SU-DHL-6 (cell line): ENCODE results near the gene NANOS3.

Experiments used
- H2AFZ ChIP-seq: fragments of 200-600 bp; sonication (generic); 2 replicates; pipeline ENCODE4 v1.6.1; 2014; ENCODE audit warnings: low read depth, mild to moderate bottlenecking, moderate library complexity, mixed read lengths, antibody characterized with exemption, low read length; ENCODE audit not compliant: severe bottlenecking
- H3F3A ChIP-seq: fragments of 200-600 bp; shearing (Covaris generic); 2 replicates; pipeline ENCODE4 v1.6.0; 2016; ENCODE audit warnings: antibody characterized with exemption, mild to moderate bottlenecking; ENCODE audit not compliant: insufficient read depth
- H3K27ac ChIP-seq: fragments of 200-600 bp; sonication (generic); 2 replicates; pipeline ENCODE4 v1.5.1; 2016; ENCODE audit warnings: low read depth, mild to moderate bottlenecking, low read length, moderate library complexity, mixed read lengths
- H3K27me3 ChIP-seq: fragments of 200-600 bp; sonication (generic), shearing (Covaris generic); 2 replicates; pipeline ENCODE4 v1.6.0; 2014; ENCODE audit warnings: mild to moderate bottlenecking, low read length
- H3K36me3 ChIP-seq: fragments of 200-600 bp; sonication (generic); 2 replicates; pipeline ENCODE4 v1.6.1; 2014; ENCODE audit warnings: mild to moderate bottlenecking, low read length, mixed read lengths
- H3K4me2 ChIP-seq: fragments of 300-600, 200-600 bp; shearing (Covaris generic), sonication (generic); 2 replicates; pipeline ENCODE4 v1.6.0; 2014; ENCODE audit warnings: low read length, low read depth, mild to moderate bottlenecking; ENCODE audit not compliant: poor library complexity, severe bottlenecking
- H3K4me3 ChIP-seq: fragments of 200-600 bp; sonication (generic); 2 replicates; pipeline ENCODE4 v1.5.1; 2014; ENCODE audit warnings: antibody characterized with exemption, low read length, mild to moderate bottlenecking, mixed read lengths; ENCODE audit not compliant: insufficient read depth, poor library complexity, severe bottlenecking
- H3K79me2 ChIP-seq: fragments of 200-600 bp; sonication (generic); 2 replicates; pipeline ENCODE4 v1.6.1; 2014; ENCODE audit warnings: mild to moderate bottlenecking, low read length, moderate library complexity; ENCODE audit not compliant: insufficient read depth
- H3K9ac ChIP-seq: fragments of 200-600 bp; sonication (generic); 2 replicates; pipeline ENCODE4 v1.7.0; 2014; ENCODE audit warnings: mild to moderate bottlenecking, low read length
- H3K9me2 ChIP-seq: fragments of 200-600 bp; sonication (generic); replicated peaks from 2 replicates; pipeline ENCODE4 v1.6.1; 2014; ENCODE audit warnings: low read length; ENCODE audit not compliant: insufficient read depth
- H3K9me3 ChIP-seq: fragments of 200-600 bp; sonication (generic); 2 replicates; pipeline ENCODE4 v1.6.1; 2014; ENCODE audit warnings: low read length, mixed read lengths; ENCODE audit not compliant: insufficient read depth
- H4K20me1 ChIP-seq: fragments of 200-600 bp; sonication (generic); 2 replicates; pipeline ENCODE4 v1.6.1; 2014; ENCODE audit warnings: low read depth, mild to moderate bottlenecking, antibody characterized with exemption, low read length, moderate library complexity, mixed read lengths
- EZH2phosphoT487 ChIP-seq: fragments of 200-600 bp; sonication (generic), shearing (Covaris generic); conservative IDR thresholded peaks from 2 replicates; pipeline ENCODE4 v1.6.1; 2018; ENCODE audit warnings: mild to moderate bottlenecking, antibody characterized with exemption, low read length, moderate library complexity, mixed read lengths
- TF ChIP-seq, protein P1 (sequence below): fragments of 200-600 bp; sonication (generic); IDR thresholded peaks from one replicate; pipeline ENCODE4 v1.5.1; 2017; ENCODE audit warnings: antibody characterized with exemption, mild to moderate bottlenecking, low read length, moderate library complexity; ENCODE audit not compliant: insufficient read depth, poor library complexity, severe bottlenecking

Gene NANOS3

DNA sequence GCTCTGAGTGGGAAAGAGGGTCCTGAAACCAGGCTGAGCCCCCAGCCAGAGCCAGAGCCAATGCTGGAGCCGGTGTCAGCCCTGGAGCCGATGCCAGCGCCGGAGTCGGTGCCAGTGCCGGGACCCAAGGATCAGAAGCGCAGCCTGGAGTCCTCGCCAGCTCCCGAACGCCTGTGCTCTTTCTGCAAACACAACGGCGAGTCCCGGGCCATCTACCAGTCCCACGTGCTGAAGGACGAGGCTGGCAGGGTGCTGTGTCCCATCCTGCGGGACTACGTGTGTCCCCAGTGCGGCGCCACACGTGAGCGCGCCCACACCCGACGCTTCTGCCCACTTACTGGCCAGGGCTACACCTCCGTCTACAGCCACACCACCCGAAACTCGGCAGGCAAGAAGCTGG is 369 bp downstream of the NANOS3 start:
- TF ChIP-seq, protein P1, sequence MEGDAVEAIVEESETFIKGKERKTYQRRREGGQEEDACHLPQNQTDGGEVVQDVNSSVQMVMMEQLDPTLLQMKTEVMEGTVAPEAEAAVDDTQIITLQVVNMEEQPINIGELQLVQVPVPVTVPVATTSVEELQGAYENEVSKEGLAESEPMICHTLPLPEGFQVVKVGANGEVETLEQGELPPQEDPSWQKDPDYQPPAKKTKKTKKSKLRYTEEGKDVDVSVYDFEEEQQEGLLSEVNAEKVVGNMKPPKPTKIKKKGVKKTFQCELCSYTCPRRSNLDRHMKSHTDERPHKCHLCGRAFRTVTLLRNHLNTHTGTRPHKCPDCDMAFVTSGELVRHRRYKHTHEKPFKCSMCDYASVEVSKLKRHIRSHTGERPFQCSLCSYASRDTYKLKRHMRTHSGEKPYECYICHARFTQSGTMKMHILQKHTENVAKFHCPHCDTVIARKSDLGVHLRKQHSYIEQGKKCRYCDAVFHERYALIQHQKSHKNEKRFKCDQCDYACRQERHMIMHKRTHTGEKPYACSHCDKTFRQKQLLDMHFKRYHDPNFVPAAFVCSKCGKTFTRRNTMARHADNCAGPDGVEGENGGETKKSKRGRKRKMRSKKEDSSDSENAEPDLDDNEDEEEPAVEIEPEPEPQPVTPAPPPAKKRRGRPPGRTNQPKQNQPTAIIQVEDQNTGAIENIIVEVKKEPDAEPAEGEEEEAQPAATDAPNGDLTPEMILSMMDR: no peak
- no peak for TF ChIP-seq EZH2phosphoT487
- H3K27ac ChIP-seq: no peak overlapping the region
- no peak overlapping the region for H3K4me2 ChIP-seq
- no peak overlapping the region for H3K9ac ChIP-seq
- no peaks in the 10 kb centered on the region for H4K20me1 ChIP-seq
- no peaks in the 10 kb centered on the region for H3K36me3 ChIP-seq
- no peaks in the 10 kb centered on the region for H3K79me2 ChIP-seq
- H3K9me3 ChIP-seq: no peaks in the 10 kb centered on the region
- no peak overlapping the region for H3K4me3 ChIP-seq
- no peaks in the 10 kb centered on the region for H3K27me3 ChIP-seq
- H2AFZ ChIP-seq: no peak overlapping the region
- no peaks in the 10 kb centered on the region for H3K9me2 ChIP-seq
- H3F3A ChIP-seq: no peaks in the 10 kb centered on the region

DNA sequence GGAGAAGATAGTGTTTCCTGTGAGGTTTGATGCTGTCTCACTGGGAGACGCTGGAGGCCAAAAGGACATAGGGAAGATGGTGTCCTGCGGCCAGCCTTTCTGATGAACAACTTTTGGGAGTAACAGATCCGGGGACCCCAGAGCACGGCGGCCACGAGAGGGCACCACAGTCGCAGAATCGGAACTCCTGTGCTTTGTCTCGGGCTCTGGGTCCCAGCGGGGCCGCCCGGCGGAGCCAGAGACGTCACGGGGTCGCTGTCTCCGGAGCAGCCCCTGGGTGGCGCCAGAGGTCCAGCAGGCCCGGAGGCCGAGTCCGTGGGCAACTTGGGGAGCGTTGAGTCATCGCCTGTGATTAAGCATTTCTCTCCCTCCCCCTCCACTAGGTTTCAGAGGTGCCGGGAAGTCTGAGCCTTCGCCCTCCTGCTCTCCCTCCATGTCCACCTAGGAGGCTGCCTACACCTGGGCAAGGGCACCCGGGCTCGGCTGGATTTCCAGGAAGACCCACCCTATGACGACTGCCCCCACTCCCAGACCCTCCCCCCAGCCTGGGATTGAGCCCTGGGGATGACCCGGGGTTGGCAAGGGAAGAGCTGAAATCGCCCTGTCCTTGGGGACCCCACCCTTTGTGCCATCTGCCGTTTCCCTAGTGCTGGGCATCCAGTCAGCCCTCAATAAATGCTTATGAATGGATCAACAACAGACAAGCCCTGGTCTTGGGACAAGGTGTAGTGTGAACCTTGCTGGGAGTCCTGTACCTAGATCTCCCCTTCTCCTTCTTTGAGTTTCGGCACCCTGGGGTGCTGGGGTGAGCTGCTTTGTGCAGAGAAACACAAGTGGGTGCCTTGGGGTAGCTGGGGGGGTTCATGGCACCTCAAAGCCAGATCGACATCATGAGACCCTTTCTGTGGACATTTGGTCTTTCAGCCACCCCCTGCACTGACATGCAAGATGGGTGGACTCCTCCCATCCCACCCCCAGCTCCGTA is 3.4 kb downstream of the NANOS3 start:
- peak overlapping the region; percentile 40 for H3K4me2 ChIP-seq
- no peaks in the 10 kb centered on the region for H3K27me3 ChIP-seq
- H4K20me1 ChIP-seq: no peaks in the 10 kb centered on the region
- peak overlapping the region; percentile 30; the same call in 1 of the 2 replicates for H3K9ac ChIP-seq
- H3K79me2 ChIP-seq: no peaks in the 10 kb centered on the region
- H3K27ac ChIP-seq: no peak overlapping the region
- H3F3A ChIP-seq: no peaks in the 10 kb centered on the region
- no peak for TF ChIP-seq EZH2phosphoT487
- TF ChIP-seq, protein P1: peak; percentile 96
- H3K36me3 ChIP-seq: no peaks in the 10 kb centered on the region
- no peaks in the 10 kb centered on the region for H3K9me3 ChIP-seq
- H3K4me3 ChIP-seq: no peak overlapping the region
- no peaks in the 10 kb centered on the region for H3K9me2 ChIP-seq
- H2AFZ ChIP-seq: peak overlapping the region; percentile 58

DNA sequence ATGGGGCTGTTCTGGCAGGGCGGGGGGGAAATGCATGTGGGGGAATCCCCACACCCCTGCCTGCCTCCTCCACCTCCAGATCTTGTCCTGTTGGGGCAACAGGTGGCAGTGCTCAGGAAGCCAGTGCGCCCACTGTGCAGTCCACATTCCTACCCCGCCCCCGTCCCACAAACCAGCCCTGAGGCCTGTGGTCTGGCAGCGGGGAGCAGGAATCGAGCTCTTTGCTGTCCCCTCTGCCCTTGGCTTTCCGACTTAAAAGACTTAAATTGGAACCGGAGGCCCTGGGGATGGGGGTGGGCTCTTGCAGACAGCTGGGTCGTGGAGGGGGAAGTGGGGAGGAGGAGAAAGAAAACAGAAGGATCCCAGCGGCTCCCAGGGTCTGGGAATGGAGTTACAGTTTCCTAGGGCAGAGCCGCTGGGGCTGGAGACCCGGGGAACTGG is 4.3 kb downstream of the NANOS3 start:
- H3K36me3 ChIP-seq: no peaks in the 10 kb centered on the region
- TF ChIP-seq, protein P1: no peak
- TF ChIP-seq EZH2phosphoT487: no peak
- no peaks in the 10 kb centered on the region for H4K20me1 ChIP-seq
- no peaks in the 10 kb centered on the region for H3F3A ChIP-seq
- no peaks in the 10 kb centered on the region for H3K27me3 ChIP-seq
- H3K79me2 ChIP-seq: no peaks in the 10 kb centered on the region
- H3K9me2 ChIP-seq: no peaks in the 10 kb centered on the region
- H2AFZ ChIP-seq: no peak overlapping the region
- no peaks in the 10 kb centered on the region for H3K9me3 ChIP-seq
- H3K27ac ChIP-seq: no peak overlapping the region
- no peak overlapping the region for H3K4me3 ChIP-seq
- H3K9ac ChIP-seq: no peak overlapping the region
- H3K4me2 ChIP-seq: no peak overlapping the region
